DND-41 (cell line): ENCODE measurements around the gene ABCE1.

Experiments
- EZH2 ChIP-seq: IDR thresholded peaks from 3 replicates; pipeline ENCODE4 v1.6.1; 2012; ENCODE audit warnings: borderline replicate concordance, low read depth, mild to moderate bottlenecking, moderate library complexity, low read length, inconsistent platforms; ENCODE audit not compliant: severe bottlenecking
- TF ChIP-seq, protein P1 (sequence below): IDR thresholded peaks from 2 replicates; pipeline ENCODE4 v1.5.1; 2012; ENCODE audit warnings: borderline replicate concordance, low read length, moderate library complexity, mild to moderate bottlenecking; ENCODE audit not compliant: poor library complexity, severe bottlenecking; ENCODE audit errors: extremely low read depth

DNA sequence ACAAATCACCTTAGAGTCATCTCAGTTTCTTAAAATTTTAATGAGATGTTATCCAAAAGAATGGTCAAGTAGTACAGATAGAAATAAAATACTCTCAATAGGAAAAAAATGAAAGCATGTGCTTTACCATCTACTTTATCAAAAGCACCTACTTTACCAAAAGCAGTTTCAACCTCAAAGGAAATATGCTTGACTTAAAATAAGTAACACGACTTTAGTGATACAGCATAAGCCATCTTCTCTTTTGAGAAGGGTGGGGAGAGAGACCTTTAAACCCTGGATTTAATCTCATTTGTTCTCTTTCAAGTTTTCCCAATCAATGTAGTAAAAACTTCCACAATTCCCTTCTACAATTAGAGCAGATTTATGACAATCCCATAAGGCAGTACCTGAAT is 55.8 kb downstream of the ABCE1 start:
- TF ChIP-seq, protein P1, sequence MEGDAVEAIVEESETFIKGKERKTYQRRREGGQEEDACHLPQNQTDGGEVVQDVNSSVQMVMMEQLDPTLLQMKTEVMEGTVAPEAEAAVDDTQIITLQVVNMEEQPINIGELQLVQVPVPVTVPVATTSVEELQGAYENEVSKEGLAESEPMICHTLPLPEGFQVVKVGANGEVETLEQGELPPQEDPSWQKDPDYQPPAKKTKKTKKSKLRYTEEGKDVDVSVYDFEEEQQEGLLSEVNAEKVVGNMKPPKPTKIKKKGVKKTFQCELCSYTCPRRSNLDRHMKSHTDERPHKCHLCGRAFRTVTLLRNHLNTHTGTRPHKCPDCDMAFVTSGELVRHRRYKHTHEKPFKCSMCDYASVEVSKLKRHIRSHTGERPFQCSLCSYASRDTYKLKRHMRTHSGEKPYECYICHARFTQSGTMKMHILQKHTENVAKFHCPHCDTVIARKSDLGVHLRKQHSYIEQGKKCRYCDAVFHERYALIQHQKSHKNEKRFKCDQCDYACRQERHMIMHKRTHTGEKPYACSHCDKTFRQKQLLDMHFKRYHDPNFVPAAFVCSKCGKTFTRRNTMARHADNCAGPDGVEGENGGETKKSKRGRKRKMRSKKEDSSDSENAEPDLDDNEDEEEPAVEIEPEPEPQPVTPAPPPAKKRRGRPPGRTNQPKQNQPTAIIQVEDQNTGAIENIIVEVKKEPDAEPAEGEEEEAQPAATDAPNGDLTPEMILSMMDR = no peak
- no peak for TF ChIP-seq EZH2
